ENCODE measurements around the gene DDX51. TPM values are rescaled to one million over a fixed set of nuclear protein-coding genes. Genes with fewer than 3 reads are reported as not detected.

The DDX51 gene
- total RNA-seq, 1 donor from 2014 or later: 9.6 TPM

- peak; percentile 38 for TF ChIP-seq CTCF (IDR thresholded peaks at IDR 0.05)
- H3K27me3 Mint-ChIP-seq (ENCODE audit: low read depth): peaks cover 20% of the 10 kb centered on the region
- peaks cover 14% of the 10 kb centered on the region for H3K4me1 Mint-ChIP-seq (ENCODE audit: low read depth)
- peak; percentile 62 for DNase-seq (ENCODE audit: low spot score)
- H3K36me3 Mint-ChIP-seq (ENCODE audit: low read depth): no peaks in the 10 kb centered on the region
- no peaks in the 10 kb centered on the region for H3K9me3 Mint-ChIP-seq (ENCODE audit: low read depth)
- H3K27ac Mint-ChIP-seq (ENCODE audit: unreplicated experiment): no peak overlapping the region
- H3K4me3 Mint-ChIP-seq (ENCODE audit: unreplicated experiment): no peak overlapping the region
These were observed 19.8 kb upstream of the DDX51 start for GRCh38 chr12:132163911-132164288.

- Mint-ChIP-seq H3K9me3 (ENCODE audit: low read depth) (no peaks in the 10 kb centered on the region), H3K4me3 (ENCODE audit: unreplicated experiment) (no peak overlapping the region), H3K27ac (ENCODE audit: unreplicated experiment) (no peak overlapping the region), H3K27me3 (ENCODE audit: low read depth) (peaks cover 20% of the 10 kb centered on the region), H3K4me1 (ENCODE audit: low read depth) (peaks cover 14% of the 10 kb centered on the region), H3K36me3 (ENCODE audit: low read depth) (no peaks in the 10 kb centered on the region)
- no peak for TF ChIP-seq CTCF (IDR thresholded peaks at IDR 0.05)
- DNase-seq (ENCODE audit: low spot score): peak; percentile 91
These were observed 19.2 kb upstream of the DDX51 start for GRCh38 chr12:132163041-132163910.

- TF ChIP-seq CTCF (IDR thresholded peaks at IDR 0.05): no peak
- Mint-ChIP-seq H3K4me1 (ENCODE audit: low read depth) (peaks cover 14% of the 10 kb centered on the region), H3K27me3 (ENCODE audit: low read depth) (peaks cover 17% of the 10 kb centered on the region), H3K9me3 (ENCODE audit: low read depth) (no peaks in the 10 kb centered on the region), H3K36me3 (ENCODE audit: low read depth) (no peaks in the 10 kb centered on the region), H3K4me3 (ENCODE audit: unreplicated experiment) (no peak overlapping the region), H3K27ac (ENCODE audit: unreplicated experiment) (no peak overlapping the region)
- DNase-seq (ENCODE audit: low spot score): peak; percentile 90
These were observed 18.5 kb upstream of the DDX51 start for GRCh38 chr12:132162508-132163031.

- Mint-ChIP-seq H3K9me3 (ENCODE audit: low read depth) (no peaks in the 10 kb centered on the region), H3K4me1 (ENCODE audit: low read depth) (peaks cover 14% of the 10 kb centered on the region), H3K36me3 (ENCODE audit: low read depth) (no peaks in the 10 kb centered on the region), H3K27ac (ENCODE audit: unreplicated experiment) (no peak overlapping the region), H3K4me3 (ENCODE audit: unreplicated experiment) (no peak overlapping the region), H3K27me3 (ENCODE audit: low read depth) (peaks cover 13% of the 10 kb centered on the region)
- peak; percentile 65 for DNase-seq (ENCODE audit: low spot score)
- no peak for TF ChIP-seq CTCF (IDR thresholded peaks at IDR 0.05)
These were observed 17.8 kb upstream of the DDX51 start for GRCh38 chr12:132161796-132162507.

- H3K27ac Mint-ChIP-seq (ENCODE audit: unreplicated experiment): no peak overlapping the region
- no peak overlapping the region for H3K4me3 Mint-ChIP-seq (ENCODE audit: unreplicated experiment)
- TF ChIP-seq CTCF (IDR thresholded peaks at IDR 0.05): no peak
- H3K36me3 Mint-ChIP-seq (ENCODE audit: low read depth): no peaks in the 10 kb centered on the region
- H3K27me3 Mint-ChIP-seq (ENCODE audit: low read depth): peaks cover 13% of the 10 kb centered on the region
- no peak for DNase-seq (ENCODE audit: low spot score)
- H3K9me3 Mint-ChIP-seq (ENCODE audit: low read depth): no peaks in the 10 kb centered on the region
- H3K4me1 Mint-ChIP-seq (ENCODE audit: low read depth): peaks cover 14% of the 10 kb centered on the region
These were observed 17.1 kb upstream of the DDX51 start for GRCh38 chr12:132161036-132161781.
